PC-3 (cell line): ENCODE measurements around the gene PCED1A. TPM values are rescaled to one million over a fixed set of nuclear protein-coding genes. Genes with fewer than 3 reads are reported as not detected.
A peak's percentile ranks its signal among the peaks of the same experiment; 100 is the strongest.

Experiments used
- ATAC-seq: fragments of 200-7000 bp; cut with Tn5 transposase; 2 replicates; pipeline ENCODE4 v1.9.1; 2020; ENCODE audit warnings: mild to moderate bottlenecking, moderate library complexity
- BruUV-seq: library from RNA; stranded (reverse); fragments of 400-500 nt; replicated peaks from 2 replicates; lab custom pipeline; 2021; lab: Mats Ljungman, UMichigan
- CTCF ChIA-PET: fragments of 300-600 bp; sonication (Branson Sonifier 250); formaldehyde crosslinking; loops from one replicate; lab custom pipeline; 2022; ENCODE audit warnings: antibody characterized with exemption; lab: Charles Lee
- POLR2A ChIA-PET: fragments of 300-600 bp; sonication (Branson Sonifier 250); formaldehyde crosslinking; loops from one replicate; lab custom pipeline; 2022; ENCODE audit warnings: antibody characterized with exemption; ENCODE audit not compliant: unreplicated experiment; lab: Charles Lee
- DNase-seq: peaks from one replicate; pipeline ENCODE4 v3.0.0-alpha.2; 2015
- H2AFZ ChIP-seq: fragments of 300-600 bp; sonication (generic); 2 replicates; pipeline ENCODE4 v1.6.0; 2016; ENCODE audit warnings: antibody characterized with exemption, low read length
- H3F3A ChIP-seq: fragments of 300-600 bp; sonication (generic); one replicate; pipeline ENCODE4 v1.6.0; 2017; ENCODE audit warnings: antibody characterized with exemption, low read length, control low read depth, mild to moderate bottlenecking; ENCODE audit not compliant: unreplicated experiment
- H3K27ac ChIP-seq: fragments of 300-600 bp; sonication (generic); 2 replicates; pipeline ENCODE4 v1.5.1; 2016; ENCODE audit warnings: mild to moderate bottlenecking, low read length
- H3K27me3 ChIP-seq: fragments of 300-600 bp; sonication (generic); 2 replicates; pipeline ENCODE4 v1.6.1; 2016; ENCODE audit warnings: low read length, mixed read lengths
- H3K36me3 ChIP-seq: fragments of 300-600 bp; sonication (generic); 2 replicates; pipeline ENCODE4 v1.6.1; 2016; ENCODE audit warnings: low read depth, mixed run types, low read length, mixed read lengths
- H3K4me1 ChIP-seq: fragments of 300-600 bp; sonication (generic); 2 replicates; pipeline ENCODE4 v1.5.1; 2016; ENCODE audit warnings: low read length; ENCODE audit not compliant: insufficient read depth
- H3K4me2 ChIP-seq: fragments of 300-600 bp; sonication (generic); 2 replicates; pipeline ENCODE4 v1.6.0; 2016; ENCODE audit warnings: low read length
- H3K4me3 ChIP-seq: fragments of 300-600 bp; sonication (generic); 2 replicates; pipeline ENCODE4 v1.5.1; 2016; ENCODE audit warnings: mild to moderate bottlenecking, low read length, mixed read lengths
- H3K79me2 ChIP-seq: fragments of 300-600 bp; sonication (generic); 2 replicates; pipeline ENCODE4 v1.6.1; 2017; ENCODE audit warnings: low read length, mixed read lengths
- H3K9ac ChIP-seq: fragments of 300-600 bp; sonication (generic); 2 replicates; pipeline ENCODE4 v1.6.0; 2016; ENCODE audit warnings: mild to moderate bottlenecking, low read length
- H3K9me2 ChIP-seq: fragments of 300-600 bp; sonication (generic); replicated peaks from 2 replicates; pipeline ENCODE4 v1.6.1; 2016; ENCODE audit warnings: mixed run types, low read length, mixed read lengths
- H3K9me3 ChIP-seq: fragments of 300-600 bp; sonication (generic); 2 replicates; pipeline ENCODE4 v1.6.1; 2016; ENCODE audit warnings: low read length, mixed read lengths
- H4K20me1 ChIP-seq: fragments of 300-600 bp; sonication (generic); 2 replicates; pipeline ENCODE4 v1.6.1; 2016; ENCODE audit warnings: low read length, mixed read lengths
- CTCF ChIP-seq: fragments of 300-600 bp; sonication (generic); conservative IDR thresholded peaks from 2 replicates; pipeline ENCODE4 v1.5.1; 2017; ENCODE audit warnings: antibody characterized with exemption, low read depth, mild to moderate bottlenecking, low read length
- EZH2 ChIP-seq: fragments of 300-600 bp; sonication (generic); IDR thresholded peaks from one replicate; pipeline ENCODE4 v1.6.1; 2017; ENCODE audit warnings: antibody characterized with exemption, mild to moderate bottlenecking, low read length; ENCODE audit not compliant: unreplicated experiment
- EZH2phosphoT487 ChIP-seq: fragments of 300-600 bp; sonication (generic); IDR thresholded peaks from 2 replicates; pipeline ENCODE4 v1.6.1; 2018; ENCODE audit warnings: mild to moderate bottlenecking, antibody characterized with exemption, low read length, borderline replicate concordance
- intact Hi-C: fragments of 100-400 bp; cut with micrococcal nuclease; formaldehyde crosslinking; loops from 2 replicates; pipeline ENCODE4 v1.9.0; 2023
- total RNA-seq: library from RNA; depleted of rRNA; stranded (reverse); fragments of >200 nt; gene quantifications from 2 replicates; pipeline ENCODE4 v1.2.3, GENCODE V29; 2014

The PCED1A gene
- total RNA-seq, 1 experiment from 2014 or later: 21.9 TPM

GRCh38 chr20:2879146-2879545 is 38.7 kb upstream of the PCED1A start:
- Histone ChIP-seq H3K27ac (no peak overlapping the region), H3K4me3 (no peak overlapping the region), H3K79me2 (peaks cover 92% of the 10 kb centered on the region), H3K36me3 (no peaks in the 10 kb centered on the region), H3K4me2 (no peak overlapping the region), H2AFZ (no peak overlapping the region), H3K9me2 (no peaks in the 10 kb centered on the region), H3K9me3 (no peaks in the 10 kb centered on the region), H4K20me1 (peaks cover 23% of the 10 kb centered on the region), H3K27me3 (no peaks in the 10 kb centered on the region), H3K9ac (no peak overlapping the region), H3K4me1 (peaks cover 17% of the 10 kb centered on the region), H3F3A (no peaks in the 10 kb centered on the region)
- DNase-seq (peak; percentile 50), ATAC-seq (peak; percentile 72)
- no TSS peak for BruUV-seq
- intact Hi-C loops: no loop called here
- ChIA-PET POLR2A (interaction anchor here (0.5 to 1.0 kb wide), 2 partner anchors 11 to 1463 kb away, joined by 4 to 22 read pairs; no protein-coding TSS in a partner anchor), CTCF (interaction anchor here (0.6 kb wide), 2 partner anchors 42 to 175 kb away, joined by 4 to 15 read pairs; no protein-coding TSS in a partner anchor)
- TF ChIP-seq EZH2phosphoT487: no peak
- TF ChIP-seq EZH2: no peak
- TF ChIP-seq CTCF: no peak

- CTCF ChIA-PET: interaction anchor here (0.6 kb wide), 2 partner anchors 42 to 175 kb away, joined by 4 to 15 read pairs; no protein-coding TSS in a partner anchor
- peaks cover 26% of the 10 kb centered on the region for H4K20me1 ChIP-seq
- POLR2A ChIA-PET: interaction anchor here (1.0 kb wide), 1 partner anchor 1463 kb away, joined by 4 read pairs; no protein-coding TSS in a partner anchor
These were observed 38.1 kb upstream of the PCED1A start for GRCh38 chr20:2878515-2878914.

More at GRCh38 chr20:2878515-2878914, 38.1 kb upstream of the PCED1A start:
- no peaks in the 10 kb centered on the region for H3K9me3 ChIP-seq
- ATAC-seq (no peak), DNase-seq (no peak)
- H3K9ac ChIP-seq: no peak overlapping the region
- H3K79me2 ChIP-seq: peaks cover 93% of the 10 kb centered on the region
- no peaks in the 10 kb centered on the region for H3K9me2 ChIP-seq
- intact Hi-C loops: no loop called here
- H3K4me1 ChIP-seq: peaks cover 17% of the 10 kb centered on the region
- H3K36me3 ChIP-seq: no peaks in the 10 kb centered on the region
- no peaks in the 10 kb centered on the region for H3F3A ChIP-seq
- no peaks in the 10 kb centered on the region for H3K27me3 ChIP-seq
- H3K27ac ChIP-seq: no peak overlapping the region
- no peak overlapping the region for H3K4me2 ChIP-seq
- H2AFZ ChIP-seq: no peak overlapping the region
- H3K4me3 ChIP-seq: no peak overlapping the region
- no peak for TF ChIP-seq EZH2phosphoT487
- TF ChIP-seq CTCF: no peak
- no peak for TF ChIP-seq EZH2
- BruUV-seq: no TSS peak
